ENCODE results near the gene GDPD3. TPM values are rescaled to one million over a fixed set of nuclear protein-coding genes. Genes with fewer than 3 reads are reported as not detected.

Gene GDPD3
- total and polyA plus RNA-seq, 9 of the 15 experiments (the other 6 are each of a cell fraction or from before 2014, with no cell fraction given) = 0.47 to 3.9 (median 1.1) TPM

- TF ChIP-seq, protein P1, sequence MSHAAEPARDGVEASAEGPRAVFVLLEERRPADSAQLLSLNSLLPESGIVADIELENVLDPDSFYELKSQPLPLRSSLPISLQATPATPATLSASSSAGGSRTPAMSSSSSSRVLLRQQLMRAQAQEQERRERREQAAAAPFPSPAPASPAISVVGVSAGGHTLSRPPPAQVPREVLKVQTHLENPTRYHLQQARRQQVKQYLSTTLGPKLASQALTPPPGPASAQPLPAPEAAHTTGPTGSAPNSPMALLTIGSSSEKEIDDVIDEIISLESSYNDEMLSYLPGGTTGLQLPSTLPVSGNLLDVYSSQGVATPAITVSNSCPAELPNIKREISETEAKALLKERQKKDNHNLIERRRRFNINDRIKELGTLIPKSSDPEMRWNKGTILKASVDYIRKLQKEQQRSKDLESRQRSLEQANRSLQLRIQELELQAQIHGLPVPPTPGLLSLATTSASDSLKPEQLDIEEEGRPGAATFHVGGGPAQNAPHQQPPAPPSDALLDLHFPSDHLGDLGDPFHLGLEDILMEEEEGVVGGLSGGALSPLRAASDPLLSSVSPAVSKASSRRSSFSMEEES (CRISPR knock-in tag; IDR thresholded peaks at IDR 0.05) = peak; percentile 16; the same call in 1 of the 2 replicates
- TF ChIP-seq DIDO1 (tag; IDR thresholded peaks at IDR 0.05; ENCODE audit: low read depth) (no peak), ZNF143 (CRISPR knock-in tag; IDR thresholded peaks at IDR 0.05) (no peak), ATF7 (IDR thresholded peaks at IDR 0.05) (no peak), EHMT2 (IDR thresholded peaks at IDR 0.05) (no peak), ZNF282 (CRISPR knock-in tag; IDR thresholded peaks at IDR 0.05) (no peak), POLR3G (IDR thresholded peaks at IDR 0.05; ENCODE audit: extremely low read depth, insufficient read length, insufficient replicate concordance) (no peak), ILK (tag; IDR thresholded peaks at IDR 0.05; ENCODE audit: borderline replicate concordance, low read depth) (no peak), TSC22D4 (tag; IDR thresholded peaks at IDR 0.05) (no peak), HLTF (IDR thresholded peaks at IDR 0.05) (peak; percentile 97), ZNF586 (CRISPR knock-in tag; conservative IDR thresholded peaks at IDR 0.05) (no peak), ZC3H8 (IDR thresholded peaks at IDR 0.05) (no peak), POLR3A (IDR thresholded peaks at IDR 0.05; ENCODE audit: borderline replicate concordance, extremely low read depth, insufficient read depth, insufficient read length) (no peak), ZNF695 (CRISPR knock-in tag; IDR thresholded peaks at IDR 0.05) (no peak), PTBP1 (IDR thresholded peaks at IDR 0.05; ENCODE audit: low read depth, low read length) (no peak), RBM39 (optimal IDR thresholded peaks at IDR 0.05; ENCODE audit: low read depth, low read length) (no peak), CBFB (CRISPR knock-in tag; IDR thresholded peaks at IDR 0.05) (no peak), ZNF165 (CRISPR knock-in tag; IDR thresholded peaks at IDR 0.05; ENCODE audit: borderline replicate concordance) (no peak), BMI1 (IDR thresholded peaks at IDR 0.05; ENCODE audit: low read length) (no peak), NCOA1 (IDR thresholded peaks at IDR 0.05; ENCODE audit: low read depth) (no peak), ZNF76 (CRISPR knock-in tag; IDR thresholded peaks at IDR 0.05; ENCODE audit: borderline replicate concordance) (no peak)
- TF ChIP-seq, protein P2, sequence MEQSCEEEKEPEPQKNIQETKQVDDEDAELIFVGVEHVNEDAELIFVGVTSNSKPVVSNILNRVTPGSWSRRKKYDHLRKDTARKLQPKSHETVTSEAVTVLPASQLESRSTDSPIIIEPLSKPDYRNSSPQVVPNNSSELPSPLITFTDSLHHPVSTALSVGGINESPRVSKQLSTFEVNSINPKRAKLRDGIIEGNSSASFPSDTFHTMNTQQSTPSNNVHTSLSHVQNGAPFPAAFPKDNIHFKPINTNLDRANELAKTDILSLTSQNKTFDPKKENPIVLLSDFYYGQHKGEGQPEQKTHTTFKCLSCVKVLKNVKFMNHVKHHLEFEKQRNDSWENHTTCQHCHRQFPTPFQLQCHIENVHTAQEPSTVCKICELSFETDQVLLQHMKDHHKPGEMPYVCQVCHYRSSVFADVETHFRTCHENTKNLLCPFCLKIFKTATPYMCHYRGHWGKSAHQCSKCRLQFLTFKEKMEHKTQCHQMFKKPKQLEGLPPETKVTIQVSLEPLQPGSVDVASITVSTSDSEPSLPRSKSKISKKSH (CRISPR knock-in tag; IDR thresholded peaks at IDR 0.05) = no peak
- TF ChIP-seq, protein P3, sequence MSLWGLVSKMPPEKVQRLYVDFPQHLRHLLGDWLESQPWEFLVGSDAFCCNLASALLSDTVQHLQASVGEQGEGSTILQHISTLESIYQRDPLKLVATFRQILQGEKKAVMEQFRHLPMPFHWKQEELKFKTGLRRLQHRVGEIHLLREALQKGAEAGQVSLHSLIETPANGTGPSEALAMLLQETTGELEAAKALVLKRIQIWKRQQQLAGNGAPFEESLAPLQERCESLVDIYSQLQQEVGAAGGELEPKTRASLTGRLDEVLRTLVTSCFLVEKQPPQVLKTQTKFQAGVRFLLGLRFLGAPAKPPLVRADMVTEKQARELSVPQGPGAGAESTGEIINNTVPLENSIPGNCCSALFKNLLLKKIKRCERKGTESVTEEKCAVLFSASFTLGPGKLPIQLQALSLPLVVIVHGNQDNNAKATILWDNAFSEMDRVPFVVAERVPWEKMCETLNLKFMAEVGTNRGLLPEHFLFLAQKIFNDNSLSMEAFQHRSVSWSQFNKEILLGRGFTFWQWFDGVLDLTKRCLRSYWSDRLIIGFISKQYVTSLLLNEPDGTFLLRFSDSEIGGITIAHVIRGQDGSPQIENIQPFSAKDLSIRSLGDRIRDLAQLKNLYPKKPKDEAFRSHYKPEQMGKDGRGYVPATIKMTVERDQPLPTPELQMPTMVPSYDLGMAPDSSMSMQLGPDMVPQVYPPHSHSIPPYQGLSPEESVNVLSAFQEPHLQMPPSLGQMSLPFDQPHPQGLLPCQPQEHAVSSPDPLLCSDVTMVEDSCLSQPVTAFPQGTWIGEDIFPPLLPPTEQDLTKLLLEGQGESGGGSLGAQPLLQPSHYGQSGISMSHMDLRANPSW (CRISPR knock-in tag; IDR thresholded peaks at IDR 0.05) = no peak
Observed at GRCh38 chr16:30112197-30113030, 923 bp downstream of the GDPD3 start (continued).

All from K562 (cell line).